ENCODE measurements around the gene SLC2A11.

SLC2A11 gene

DNA sequence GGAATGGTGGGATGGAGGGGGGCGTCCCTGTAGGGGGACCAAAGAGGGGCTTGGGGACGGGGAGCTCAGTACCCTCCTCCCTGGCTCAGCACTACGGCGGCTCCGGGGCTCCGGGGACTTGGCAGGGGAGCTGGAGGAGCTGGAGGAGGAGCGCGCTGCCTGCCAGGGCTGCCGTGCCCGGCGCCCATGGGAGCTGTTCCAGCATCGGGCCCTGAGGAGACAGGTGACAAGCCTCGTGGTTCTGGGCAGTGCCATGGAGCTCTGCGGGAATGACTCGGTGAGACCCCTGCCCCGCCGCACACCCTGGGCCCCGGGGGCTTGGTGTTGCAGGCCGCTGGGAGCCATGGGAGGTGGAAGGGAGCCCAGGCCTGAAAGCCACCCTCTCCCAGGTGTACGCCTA, 24.7 kb downstream of the SLC2A11 start:
- TF ChIP-seq, protein P1, sequence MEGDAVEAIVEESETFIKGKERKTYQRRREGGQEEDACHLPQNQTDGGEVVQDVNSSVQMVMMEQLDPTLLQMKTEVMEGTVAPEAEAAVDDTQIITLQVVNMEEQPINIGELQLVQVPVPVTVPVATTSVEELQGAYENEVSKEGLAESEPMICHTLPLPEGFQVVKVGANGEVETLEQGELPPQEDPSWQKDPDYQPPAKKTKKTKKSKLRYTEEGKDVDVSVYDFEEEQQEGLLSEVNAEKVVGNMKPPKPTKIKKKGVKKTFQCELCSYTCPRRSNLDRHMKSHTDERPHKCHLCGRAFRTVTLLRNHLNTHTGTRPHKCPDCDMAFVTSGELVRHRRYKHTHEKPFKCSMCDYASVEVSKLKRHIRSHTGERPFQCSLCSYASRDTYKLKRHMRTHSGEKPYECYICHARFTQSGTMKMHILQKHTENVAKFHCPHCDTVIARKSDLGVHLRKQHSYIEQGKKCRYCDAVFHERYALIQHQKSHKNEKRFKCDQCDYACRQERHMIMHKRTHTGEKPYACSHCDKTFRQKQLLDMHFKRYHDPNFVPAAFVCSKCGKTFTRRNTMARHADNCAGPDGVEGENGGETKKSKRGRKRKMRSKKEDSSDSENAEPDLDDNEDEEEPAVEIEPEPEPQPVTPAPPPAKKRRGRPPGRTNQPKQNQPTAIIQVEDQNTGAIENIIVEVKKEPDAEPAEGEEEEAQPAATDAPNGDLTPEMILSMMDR (conservative IDR thresholded peaks at IDR 0.05; ENCODE audit: control insufficient read depth, insufficient read depth, low read depth, low read length), result no peak
- H3K4me3 ChIP-seq (ENCODE audit: control insufficient read depth, low read depth, low read length), result no peak overlapping the region
- no peak for DNase-seq (ENCODE audit: low read depth)

DNA sequence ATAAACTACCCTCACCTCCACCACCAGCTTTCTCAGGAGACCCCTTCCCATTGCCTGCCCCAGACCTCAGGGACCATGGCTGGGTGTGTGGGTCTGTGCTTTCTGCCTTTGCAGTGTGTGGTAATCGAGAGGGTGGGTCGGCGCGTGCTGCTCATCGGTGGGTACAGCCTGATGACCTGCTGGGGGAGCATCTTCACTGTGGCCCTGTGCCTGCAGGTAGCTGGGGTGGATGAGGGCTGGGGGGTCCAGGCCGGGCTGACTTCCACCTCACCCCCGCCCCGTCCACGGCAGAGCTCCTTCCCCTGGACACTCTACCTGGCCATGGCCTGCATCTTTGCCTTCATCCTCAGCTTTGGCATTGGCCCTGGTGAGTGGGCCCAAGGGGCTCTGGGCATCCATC, 26.0 kb downstream of the SLC2A11 start:
- TF ChIP-seq, protein P1 (conservative IDR thresholded peaks at IDR 0.05; ENCODE audit: control insufficient read depth, insufficient read depth, low read depth, low read length), result no peak
- no peak overlapping the region for H3K4me3 ChIP-seq (ENCODE audit: control insufficient read depth, low read depth, low read length)
- DNase-seq (ENCODE audit: low read depth), result no peak

DNA sequence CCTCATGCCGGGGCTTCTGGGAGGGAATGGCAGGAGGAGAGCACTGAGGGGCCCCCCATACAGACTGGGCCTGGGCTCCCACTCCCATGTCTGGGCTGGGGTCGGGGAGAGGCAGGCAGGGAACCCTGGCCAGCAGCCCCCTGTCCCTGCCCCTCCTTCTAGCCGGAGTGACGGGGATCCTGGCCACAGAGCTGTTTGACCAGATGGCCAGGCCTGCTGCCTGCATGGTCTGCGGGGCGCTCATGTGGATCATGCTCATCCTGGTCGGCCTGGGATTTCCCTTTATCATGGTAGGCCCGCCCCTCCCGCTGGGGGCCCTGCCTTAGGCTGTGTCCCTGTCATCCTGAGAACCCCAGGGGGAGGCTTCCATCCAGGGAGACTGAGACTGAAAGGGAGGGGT, 26.5 kb downstream of the SLC2A11 start:
- TF ChIP-seq, protein P1 (conservative IDR thresholded peaks at IDR 0.05; ENCODE audit: control insufficient read depth, insufficient read depth, low read depth, low read length), result no peak
- no peak for DNase-seq (ENCODE audit: low read depth)
- H3K4me3 ChIP-seq (ENCODE audit: control insufficient read depth, low read depth, low read length), result no peak overlapping the region

DNA sequence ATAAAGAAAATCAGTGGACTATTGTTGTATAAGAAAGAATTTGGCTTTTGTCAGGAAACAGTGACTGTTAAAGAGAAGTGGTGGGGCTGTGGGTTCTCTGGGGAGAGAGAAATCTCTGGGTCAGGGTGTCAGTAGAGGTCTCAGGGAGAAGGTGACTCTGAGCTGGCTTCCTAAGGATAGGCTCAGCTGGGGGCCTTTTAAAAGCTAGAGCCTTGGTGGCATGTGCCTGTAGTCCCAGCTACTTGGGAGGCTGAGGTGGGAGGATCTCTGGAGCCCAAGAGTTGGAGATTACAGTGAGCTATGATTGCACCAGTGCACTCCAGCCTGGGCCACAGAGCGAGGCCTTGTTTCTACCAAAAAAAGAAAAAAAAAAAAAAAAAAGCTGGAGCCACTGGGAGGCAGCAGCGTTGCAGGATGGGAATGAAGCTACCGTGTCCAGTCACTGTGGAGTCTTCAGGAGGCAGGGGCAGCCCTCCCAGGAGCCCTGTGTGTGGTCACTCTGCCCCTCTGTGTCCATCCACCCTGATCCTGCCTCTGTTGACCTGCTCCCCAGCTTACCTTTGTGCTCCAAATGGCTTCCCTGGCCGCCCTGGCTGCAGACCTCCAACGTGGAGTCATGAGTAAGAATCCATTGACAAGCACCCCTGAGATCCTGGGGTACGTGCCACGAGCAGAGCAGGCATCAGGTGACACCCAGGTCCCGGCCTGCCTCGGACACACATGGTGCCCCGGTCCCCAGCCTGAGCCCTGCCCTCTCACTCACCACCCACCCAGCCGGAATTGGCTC, 31.1 kb downstream of the SLC2A11 start:
- H3K4me3 ChIP-seq (ENCODE audit: control insufficient read depth, low read depth, low read length), result no peak overlapping the region
- TF ChIP-seq, protein P1 (conservative IDR thresholded peaks at IDR 0.05; ENCODE audit: control insufficient read depth, insufficient read depth, low read depth, low read length), result peak; percentile 27
- peak; percentile 52 for DNase-seq (ENCODE audit: low read depth)

DNA sequence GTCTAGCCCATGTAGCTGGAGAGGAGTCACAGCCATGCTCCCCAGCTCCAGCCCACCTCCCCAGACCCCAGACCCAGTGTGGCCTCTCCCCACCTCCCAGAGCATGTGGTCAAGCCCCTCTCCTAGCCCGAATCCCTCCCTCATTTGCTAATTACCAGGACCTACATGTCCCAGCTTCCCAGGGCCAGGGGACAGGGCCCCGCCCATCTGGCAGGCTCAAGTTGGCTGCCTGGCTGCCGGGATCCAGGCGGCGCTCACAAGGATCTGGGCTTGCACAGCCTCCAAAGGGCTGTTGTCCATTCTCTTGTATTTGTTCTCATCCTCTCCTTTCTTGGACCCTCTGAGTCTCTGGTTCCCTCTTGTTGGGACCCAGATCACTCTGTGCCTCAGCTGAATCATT, 31.9 kb downstream of the SLC2A11 start:
- DNase-seq (ENCODE audit: low read depth), result no peak
- TF ChIP-seq, protein P1 (conservative IDR thresholded peaks at IDR 0.05; ENCODE audit: control insufficient read depth, insufficient read depth, low read depth, low read length), result no peak
- H3K4me3 ChIP-seq (ENCODE audit: control insufficient read depth, low read depth, low read length), result no peak overlapping the region

GRCh38 chr22:23891726-23892125, 34.1 kb downstream of the SLC2A11 start:
- TF ChIP-seq, protein P1 (conservative IDR thresholded peaks at IDR 0.05; ENCODE audit: control insufficient read depth, insufficient read depth, low read depth, low read length), result no peak
- no peak overlapping the region for H3K4me3 ChIP-seq (ENCODE audit: control insufficient read depth, low read depth, low read length)
- DNase-seq (ENCODE audit: low read depth), result no peak
